ENCODE results near the gene DNAJC22.

Gene DNAJC22

GRCh38 chr12:49358483-49359141 lies 11.9 kb downstream of the DNAJC22 start:
- DNase-seq (ENCODE audit: low read depth, low spot score): peak; percentile 78
- H3K9ac ChIP-seq (ENCODE audit: insufficient read length): no peak overlapping the region

DNA sequence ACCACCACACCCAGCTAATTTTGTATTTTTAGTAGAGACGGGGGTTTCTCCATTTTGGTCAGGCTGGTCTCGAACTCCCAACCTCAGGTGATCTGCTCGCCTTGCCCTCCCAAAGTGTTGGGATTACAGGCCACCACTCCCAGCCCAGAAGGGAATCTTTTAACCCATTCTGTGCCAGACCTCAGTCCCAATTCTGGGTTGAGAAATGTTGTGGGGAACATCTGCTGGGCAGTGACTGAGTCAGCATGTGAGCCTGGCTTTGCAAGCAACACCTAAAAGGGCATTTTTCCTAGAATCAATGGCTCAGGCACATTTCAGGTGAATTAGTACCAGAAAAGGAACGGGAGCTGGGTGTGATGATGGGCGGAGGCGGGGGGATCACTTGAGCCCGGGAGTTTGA lies 13.0 kb downstream of the DNAJC22 start:
- Histone ChIP-seq H3K9me3 (ENCODE audit: low read depth, low read length) (no peaks in the 10 kb centered on the region), H3K36me3 (ENCODE audit: insufficient read depth, low read length) (no peaks in the 10 kb centered on the region), H3K27ac (no peak overlapping the region), H3K4me3 (no peak overlapping the region), H3K9ac (ENCODE audit: insufficient read length) (no peak overlapping the region)
- no peak for TF ChIP-seq FOXP2 (optimal IDR thresholded peaks at IDR 0.05; ENCODE audit: control extremely low read depth, extremely low read length, insufficient read depth)
- no peak for TF ChIP-seq EZH2 (IDR thresholded peaks at IDR 0.05)
- no peak for TF ChIP-seq POLR2AphosphoS5 (IDR thresholded peaks at IDR 0.05; ENCODE audit: borderline replicate concordance, low read depth, low read length)
- DNase-seq (ENCODE audit: low read depth, low spot score): no peak

More at GRCh38 chr12:49358483-49359141, 11.9 kb downstream of the DNAJC22 start:
- Histone ChIP-seq H3K36me3 (ENCODE audit: insufficient read depth, low read length) (no peaks in the 10 kb centered on the region), H3K9me3 (ENCODE audit: low read depth, low read length) (no peaks in the 10 kb centered on the region), H3K27ac (no peak overlapping the region), H3K4me3 (no peak overlapping the region)
- TF ChIP-seq FOXP2 (optimal IDR thresholded peaks at IDR 0.05; ENCODE audit: control extremely low read depth, extremely low read length, insufficient read depth) (no peak), EZH2 (IDR thresholded peaks at IDR 0.05) (no peak), POLR2AphosphoS5 (IDR thresholded peaks at IDR 0.05; ENCODE audit: borderline replicate concordance, low read depth, low read length) (no peak)

GRCh38 chr12:49362077-49362476 lies 15.4 kb downstream of the DNAJC22 start:
- H3K4me3 ChIP-seq: no peak overlapping the region
- no peak overlapping the region for H3K9ac ChIP-seq (ENCODE audit: insufficient read length)
- no peak for TF ChIP-seq FOXP2 (optimal IDR thresholded peaks at IDR 0.05; ENCODE audit: control extremely low read depth, extremely low read length, insufficient read depth)
- TF ChIP-seq POLR2AphosphoS5 (IDR thresholded peaks at IDR 0.05; ENCODE audit: borderline replicate concordance, low read depth, low read length): no peak
- TF ChIP-seq EZH2 (IDR thresholded peaks at IDR 0.05): no peak
- H3K36me3 ChIP-seq (ENCODE audit: insufficient read depth, low read length): no peaks in the 10 kb centered on the region
- H3K9me3 ChIP-seq (ENCODE audit: low read depth, low read length): no peaks in the 10 kb centered on the region
- no peak overlapping the region for H3K27ac ChIP-seq
- no peak for DNase-seq (ENCODE audit: low read depth, low spot score)

DNA sequence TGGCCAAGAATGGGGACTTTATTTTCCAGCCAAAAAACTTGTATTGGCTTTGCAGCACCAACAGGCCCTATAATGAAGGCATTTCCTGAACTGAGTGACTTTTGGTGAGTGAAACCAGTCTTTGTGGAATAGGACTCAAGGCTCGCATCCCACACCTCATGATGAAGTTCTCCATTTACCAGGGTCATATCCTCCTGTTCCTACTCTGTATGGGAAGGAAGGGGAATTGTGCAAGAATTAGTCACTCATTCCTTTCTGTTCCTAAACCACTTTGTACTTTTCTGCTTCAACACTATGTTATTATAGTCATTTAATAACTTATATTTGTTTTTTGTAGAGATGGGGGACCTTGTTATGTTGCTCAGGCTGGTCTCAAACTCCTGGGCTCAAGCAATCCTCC lies 18.3 kb downstream of the DNAJC22 start:
- no peaks in the 10 kb centered on the region for H3K36me3 ChIP-seq (ENCODE audit: insufficient read depth, low read length)
- TF ChIP-seq POLR2AphosphoS5 (IDR thresholded peaks at IDR 0.05; ENCODE audit: borderline replicate concordance, low read depth, low read length): no peak
- TF ChIP-seq FOXP2 (optimal IDR thresholded peaks at IDR 0.05; ENCODE audit: control extremely low read depth, extremely low read length, insufficient read depth): no peak
- no peak for TF ChIP-seq EZH2 (IDR thresholded peaks at IDR 0.05)
- DNase-seq (ENCODE audit: low read depth, low spot score): no peak
- no peak overlapping the region for H3K4me3 ChIP-seq
- no peak overlapping the region for H3K27ac ChIP-seq
- H3K9ac ChIP-seq (ENCODE audit: insufficient read length): no peak overlapping the region
- H3K9me3 ChIP-seq (ENCODE audit: low read depth, low read length): no peaks in the 10 kb centered on the region

DNA sequence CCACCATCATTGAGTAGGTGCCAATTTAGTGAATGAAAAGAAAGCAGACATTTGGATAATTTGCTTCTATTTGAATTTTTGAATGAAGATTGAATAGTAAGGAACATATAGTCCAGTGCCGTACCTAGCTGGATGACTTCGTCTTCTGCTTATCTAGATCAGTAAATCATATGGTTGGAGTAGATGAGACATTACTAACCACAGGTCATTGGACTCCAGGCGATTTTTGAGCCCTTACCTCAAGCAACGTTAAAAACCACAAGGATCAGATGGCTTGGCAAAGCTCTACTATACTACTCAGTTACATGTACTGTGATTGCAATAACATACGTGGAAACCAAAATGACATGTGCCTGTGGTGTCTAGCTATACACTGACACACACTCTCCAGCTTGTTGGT lies 18.9 kb downstream of the DNAJC22 start:
- TF ChIP-seq EZH2 (IDR thresholded peaks at IDR 0.05): no peak
- no peak for TF ChIP-seq FOXP2 (optimal IDR thresholded peaks at IDR 0.05; ENCODE audit: control extremely low read depth, extremely low read length, insufficient read depth)
- no peak for TF ChIP-seq POLR2AphosphoS5 (IDR thresholded peaks at IDR 0.05; ENCODE audit: borderline replicate concordance, low read depth, low read length)
- Histone ChIP-seq H3K4me3 (0 out of 2 replicates have a peak overlapping the region, but pooled peaks have one; percentile 20), H3K27ac (no peak overlapping the region), H3K9me3 (ENCODE audit: low read depth, low read length) (no peaks in the 10 kb centered on the region), H3K36me3 (ENCODE audit: insufficient read depth, low read length) (peaks cover 5% of the 10 kb centered on the region; the same call in 1 of the 2 replicates), H3K9ac (ENCODE audit: insufficient read length) (no peak overlapping the region)
- no peak for DNase-seq (ENCODE audit: low read depth, low spot score)

- Histone ChIP-seq H3K27ac (peak overlapping the region; percentile 96), H3K4me3 (peak overlapping the region; percentile 96), H3K9ac (ENCODE audit: insufficient read length) (peak overlapping the region; percentile 99), H3K9me3 (ENCODE audit: low read depth, low read length) (no peaks in the 10 kb centered on the region), H3K36me3 (ENCODE audit: insufficient read depth, low read length) (peaks cover 10% of the 10 kb centered on the region; the same call in 1 of the 2 replicates)
- DNase-seq (ENCODE audit: low read depth, low spot score): no peak
- no peak for TF ChIP-seq POLR2AphosphoS5 (IDR thresholded peaks at IDR 0.05; ENCODE audit: borderline replicate concordance, low read depth, low read length)
- no peak for TF ChIP-seq EZH2 (IDR thresholded peaks at IDR 0.05)
- no peak for TF ChIP-seq FOXP2 (optimal IDR thresholded peaks at IDR 0.05; ENCODE audit: control extremely low read depth, extremely low read length, insufficient read depth)
Measured at GRCh38 chr12:49366096-49366651, 19.5 kb downstream of the DNAJC22 start.

- Histone ChIP-seq H3K36me3 (ENCODE audit: insufficient read depth, low read length) (peaks cover 13% of the 10 kb centered on the region; the same call in 1 of the 2 replicates), H3K4me3 (peak overlapping the region; percentile 96), H3K9me3 (ENCODE audit: low read depth, low read length) (no peaks in the 10 kb centered on the region), H3K9ac (ENCODE audit: insufficient read length) (peak overlapping the region; percentile 99), H3K27ac (peak overlapping the region; percentile 96)
- TF ChIP-seq POLR2AphosphoS5 (IDR thresholded peaks at IDR 0.05; ENCODE audit: borderline replicate concordance, low read depth, low read length) (peak; percentile 67), EZH2 (IDR thresholded peaks at IDR 0.05) (no peak), FOXP2 (optimal IDR thresholded peaks at IDR 0.05; ENCODE audit: control extremely low read depth, extremely low read length, insufficient read depth) (no peak)
- no peak for DNase-seq (ENCODE audit: low read depth, low spot score)
Measured at GRCh38 chr12:49366652-49367380, 20.1 kb downstream of the DNAJC22 start.

All from SK-N-MC (cell line).